DND-41 (cell line): ENCODE data around the gene PLA2G15.
A peak's percentile ranks its signal among the peaks of the same experiment; 100 is the strongest.

Source experiments
- ATAC-seq: fragments of 200-7000 bp; cut with Tn5 transposase; 3 replicates; pipeline ENCODE4 v1.9.1; 2021; ENCODE audit warnings: low read depth; ENCODE audit not compliant: insufficient read depth
- DNase-seq: peaks from one replicate; pipeline ENCODE4 v3.0.0-alpha.2; 2020
- H2AFZ ChIP-seq: 2 replicates; pipeline ENCODE4 v1.6.0; 2012; ENCODE audit warnings: low read depth, low read length
- H3K27ac ChIP-seq: 2 replicates; pipeline ENCODE4 v1.5.1; 2012; ENCODE audit warnings: low read length, inconsistent platforms
- H3K27me3 ChIP-seq: fragments of 200-600 bp; sonication (generic); 2 replicates; pipeline ENCODE4 v1.6.0; 2012; ENCODE audit warnings: low read length, mild to moderate bottlenecking, inconsistent platforms; ENCODE audit not compliant: insufficient read depth, poor library complexity
- H3K36me3 ChIP-seq: 2 replicates; pipeline ENCODE4 v1.5.1; 2012; ENCODE audit warnings: low read length, inconsistent platforms; ENCODE audit not compliant: insufficient read depth
- H3K4me1 ChIP-seq: 2 replicates; pipeline ENCODE4 v1.5.1; 2012; ENCODE audit warnings: mild to moderate bottlenecking, low read length; ENCODE audit not compliant: insufficient read depth
- H3K4me2 ChIP-seq: 2 replicates; pipeline ENCODE4 v1.6.0; 2012; ENCODE audit warnings: mild to moderate bottlenecking, moderate library complexity, low read length, inconsistent platforms; ENCODE audit not compliant: insufficient read depth
- H3K4me3 ChIP-seq, 2 experiments: fragments of 200-600 bp in 1 of 2; shearing (Covaris generic) in 1 of 2; 2 replicates each; pipeline ENCODE4 v1.5.1; 2012 to 2016; ENCODE audit warnings: inconsistent platforms in 2 of 2, low read length in 2 of 2, mild to moderate bottlenecking in 2 of 2, low read depth in 1 of 2, moderate library complexity in 1 of 2
- H3K79me2 ChIP-seq: 2 replicates; pipeline ENCODE4 v1.6.0; 2012; ENCODE audit warnings: low read length, inconsistent platforms; ENCODE audit not compliant: insufficient read depth
- H3K9ac ChIP-seq: 2 replicates; pipeline ENCODE4 v1.6.0; 2012; ENCODE audit warnings: low read depth, mild to moderate bottlenecking, inconsistent platforms, low read length, moderate library complexity
- H3K9me3 ChIP-seq: 2 replicates; pipeline ENCODE4 v1.5.1; 2012; ENCODE audit warnings: low read length, moderate library complexity, mild to moderate bottlenecking, inconsistent platforms; ENCODE audit not compliant: insufficient read depth, severe bottlenecking
- H4K20me1 ChIP-seq: 2 replicates; pipeline ENCODE4 v1.6.0; 2012; ENCODE audit warnings: low read length; ENCODE audit not compliant: insufficient read depth
- EZH2 ChIP-seq: IDR thresholded peaks from 3 replicates; pipeline ENCODE4 v1.6.1; 2012; ENCODE audit warnings: borderline replicate concordance, low read depth, mild to moderate bottlenecking, moderate library complexity, low read length, inconsistent platforms; ENCODE audit not compliant: severe bottlenecking
- TF ChIP-seq, protein P1 (sequence below): IDR thresholded peaks from 2 replicates; pipeline ENCODE4 v1.5.1; 2012; ENCODE audit warnings: borderline replicate concordance, low read length, moderate library complexity, mild to moderate bottlenecking; ENCODE audit not compliant: poor library complexity, severe bottlenecking; ENCODE audit errors: extremely low read depth

The PLA2G15 gene

DNA sequence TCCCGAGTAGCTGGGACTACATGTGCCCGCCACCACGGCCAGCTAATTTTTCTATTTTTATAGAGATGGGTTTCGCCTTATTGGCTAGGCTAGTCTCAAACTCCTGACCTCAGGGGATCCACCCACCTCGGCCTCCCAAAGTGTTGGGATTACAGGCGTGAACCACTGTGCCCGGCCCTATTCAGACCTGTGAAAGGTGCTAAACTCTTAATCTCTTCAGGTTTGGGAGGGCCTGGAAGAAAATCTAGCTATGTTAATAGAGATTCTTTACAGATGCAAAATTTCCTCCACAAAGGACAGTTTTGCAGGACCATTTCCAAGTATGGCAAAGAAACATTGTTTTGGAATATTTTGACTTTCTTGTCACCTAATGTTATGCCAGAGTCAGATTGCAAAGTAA is 3.1 kb upstream of the PLA2G15 start:
- H3K9ac ChIP-seq: no peak overlapping the region
- no peak for ATAC-seq
- H2AFZ ChIP-seq: no peak overlapping the region
- H3K79me2 ChIP-seq: peaks cover 18% of the 10 kb centered on the region
- H3K4me3 ChIP-seq: no peak overlapping the region
- peaks cover 7% of the 10 kb centered on the region; the same call in 1 of the 2 replicates for H4K20me1 ChIP-seq
- TF ChIP-seq, protein P1, sequence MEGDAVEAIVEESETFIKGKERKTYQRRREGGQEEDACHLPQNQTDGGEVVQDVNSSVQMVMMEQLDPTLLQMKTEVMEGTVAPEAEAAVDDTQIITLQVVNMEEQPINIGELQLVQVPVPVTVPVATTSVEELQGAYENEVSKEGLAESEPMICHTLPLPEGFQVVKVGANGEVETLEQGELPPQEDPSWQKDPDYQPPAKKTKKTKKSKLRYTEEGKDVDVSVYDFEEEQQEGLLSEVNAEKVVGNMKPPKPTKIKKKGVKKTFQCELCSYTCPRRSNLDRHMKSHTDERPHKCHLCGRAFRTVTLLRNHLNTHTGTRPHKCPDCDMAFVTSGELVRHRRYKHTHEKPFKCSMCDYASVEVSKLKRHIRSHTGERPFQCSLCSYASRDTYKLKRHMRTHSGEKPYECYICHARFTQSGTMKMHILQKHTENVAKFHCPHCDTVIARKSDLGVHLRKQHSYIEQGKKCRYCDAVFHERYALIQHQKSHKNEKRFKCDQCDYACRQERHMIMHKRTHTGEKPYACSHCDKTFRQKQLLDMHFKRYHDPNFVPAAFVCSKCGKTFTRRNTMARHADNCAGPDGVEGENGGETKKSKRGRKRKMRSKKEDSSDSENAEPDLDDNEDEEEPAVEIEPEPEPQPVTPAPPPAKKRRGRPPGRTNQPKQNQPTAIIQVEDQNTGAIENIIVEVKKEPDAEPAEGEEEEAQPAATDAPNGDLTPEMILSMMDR: no peak
- no peaks in the 10 kb centered on the region; the same call in 1 of the 2 replicates for H3K36me3 ChIP-seq
- no peak for DNase-seq
- no peaks in the 10 kb centered on the region for H3K9me3 ChIP-seq
- H3K27me3 ChIP-seq: no peaks in the 10 kb centered on the region
- H3K27ac ChIP-seq: no peak overlapping the region
- no peak overlapping the region for H3K4me2 ChIP-seq
- H3K4me1 ChIP-seq: peaks cover 28% of the 10 kb centered on the region

DNA sequence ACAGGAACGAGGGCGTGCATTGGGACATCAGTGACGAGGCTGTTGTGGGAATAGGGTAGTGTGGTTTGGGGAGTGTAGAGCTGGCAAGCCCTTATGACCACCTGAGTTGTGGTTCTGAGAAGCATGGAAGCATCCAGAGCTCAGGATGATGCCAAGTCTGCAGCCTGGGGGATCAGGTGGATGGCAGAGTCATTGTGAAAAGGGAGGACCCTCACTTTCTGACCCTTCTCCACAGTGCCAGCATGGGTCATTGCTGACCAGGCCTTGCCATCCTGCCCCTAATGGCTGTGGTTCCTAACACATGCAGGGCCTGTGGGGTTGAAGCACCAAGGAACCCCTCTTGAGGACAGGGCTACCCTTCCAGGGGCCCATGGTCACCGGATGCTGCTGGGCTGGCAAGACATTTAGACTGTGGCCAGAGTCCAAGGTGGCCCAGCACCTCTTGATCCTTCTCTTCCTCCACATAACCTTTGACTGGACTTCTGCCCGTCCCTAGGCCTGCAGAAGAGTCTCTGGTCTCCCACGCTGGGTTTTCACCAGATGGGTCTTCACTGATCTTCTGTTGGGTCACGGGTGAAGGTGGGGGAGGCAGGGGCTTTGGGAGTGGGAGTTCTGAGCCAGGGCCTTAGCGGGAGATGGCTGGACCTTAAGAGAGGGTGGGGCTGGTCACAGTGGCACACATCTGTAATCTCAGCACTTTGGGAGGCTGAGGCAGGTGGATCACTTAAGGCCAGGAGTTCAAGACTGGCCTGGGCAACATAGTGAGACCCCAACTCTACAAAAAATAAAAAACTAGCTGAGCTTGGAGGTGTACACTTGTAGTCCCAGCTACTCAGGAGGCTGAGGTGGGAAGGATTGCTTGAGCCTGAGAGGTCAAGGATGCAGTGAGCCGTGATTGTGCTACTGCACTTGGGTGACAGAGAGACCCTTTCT is 2.0 kb upstream of the PLA2G15 start:
- no peak overlapping the region for H2AFZ ChIP-seq
- no peak overlapping the region for H3K4me3 ChIP-seq
- no peaks in the 10 kb centered on the region for H3K27me3 ChIP-seq
- no peak overlapping the region for H3K27ac ChIP-seq
- no peak overlapping the region for H3K9ac ChIP-seq
- peaks cover 7% of the 10 kb centered on the region; the same call in 1 of the 2 replicates for H4K20me1 ChIP-seq
- peaks cover 29% of the 10 kb centered on the region for H3K79me2 ChIP-seq
- H3K4me1 ChIP-seq: peaks cover 38% of the 10 kb centered on the region
- no peaks in the 10 kb centered on the region; the same call in none of the 2 replicates for H3K36me3 ChIP-seq
- H3K4me2 ChIP-seq: no peak overlapping the region
- ATAC-seq: no peak
- TF ChIP-seq EZH2: no peak
- TF ChIP-seq, protein P1: no peak
- no peaks in the 10 kb centered on the region for H3K9me3 ChIP-seq
- no peak for DNase-seq

DNA sequence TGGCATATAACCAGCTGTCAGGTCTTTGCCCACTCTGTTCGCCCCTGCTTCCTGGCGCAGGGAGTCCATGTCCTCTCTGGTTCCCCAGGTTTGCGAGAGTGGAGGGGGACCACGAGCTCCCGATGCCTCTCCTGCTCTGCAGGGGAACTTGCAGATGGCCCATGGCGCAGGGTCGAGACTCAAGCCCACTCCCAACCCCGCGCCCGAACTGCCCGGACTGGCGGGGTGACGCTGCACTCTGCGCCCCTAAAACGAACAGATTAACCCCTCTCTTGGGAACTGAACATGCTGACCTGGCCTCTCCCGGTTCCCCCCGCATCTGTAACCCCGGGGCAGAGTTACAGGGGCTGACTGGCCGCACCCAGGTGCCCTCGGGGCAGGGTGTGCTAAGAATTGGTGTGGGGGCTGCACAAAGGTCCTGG is 681 bp upstream of the PLA2G15 start:
- H3K27ac ChIP-seq: peak overlapping the region; percentile 34

More for the DNA sequence above, 681 bp upstream of the PLA2G15 start:
- TF ChIP-seq EZH2: no peak
- TF ChIP-seq, protein P1: no peak
- H3K4me3 ChIP-seq: peak overlapping the region; percentile 40 to 84; a peak in 3 of 4 replicates
- 0 out of 3 replicates have a peak, but pooled peaks have one; percentile 1 for ATAC-seq
- peaks cover 29% of the 10 kb centered on the region for H3K79me2 ChIP-seq
- H4K20me1 ChIP-seq: peaks cover 7% of the 10 kb centered on the region; the same call in 1 of the 2 replicates
- no peaks in the 10 kb centered on the region for H3K9me3 ChIP-seq
- peak overlapping the region; percentile 87 for H3K4me2 ChIP-seq
- H3K9ac ChIP-seq: peak overlapping the region; percentile 61
- peaks cover 7% of the 10 kb centered on the region for H3K36me3 ChIP-seq
- peaks cover 38% of the 10 kb centered on the region for H3K4me1 ChIP-seq
- peak overlapping the region; percentile 80 for H2AFZ ChIP-seq
- no peak for DNase-seq
- no peaks in the 10 kb centered on the region for H3K27me3 ChIP-seq
